Measurements from ENCODE around the gene XPO5.
"Not testable (repeated sequence)": the region's sequence is repeated elsewhere in the genome, so short reads cannot be mapped to it uniquely, and the experiment has no call there.

XPO5 gene

DNA sequence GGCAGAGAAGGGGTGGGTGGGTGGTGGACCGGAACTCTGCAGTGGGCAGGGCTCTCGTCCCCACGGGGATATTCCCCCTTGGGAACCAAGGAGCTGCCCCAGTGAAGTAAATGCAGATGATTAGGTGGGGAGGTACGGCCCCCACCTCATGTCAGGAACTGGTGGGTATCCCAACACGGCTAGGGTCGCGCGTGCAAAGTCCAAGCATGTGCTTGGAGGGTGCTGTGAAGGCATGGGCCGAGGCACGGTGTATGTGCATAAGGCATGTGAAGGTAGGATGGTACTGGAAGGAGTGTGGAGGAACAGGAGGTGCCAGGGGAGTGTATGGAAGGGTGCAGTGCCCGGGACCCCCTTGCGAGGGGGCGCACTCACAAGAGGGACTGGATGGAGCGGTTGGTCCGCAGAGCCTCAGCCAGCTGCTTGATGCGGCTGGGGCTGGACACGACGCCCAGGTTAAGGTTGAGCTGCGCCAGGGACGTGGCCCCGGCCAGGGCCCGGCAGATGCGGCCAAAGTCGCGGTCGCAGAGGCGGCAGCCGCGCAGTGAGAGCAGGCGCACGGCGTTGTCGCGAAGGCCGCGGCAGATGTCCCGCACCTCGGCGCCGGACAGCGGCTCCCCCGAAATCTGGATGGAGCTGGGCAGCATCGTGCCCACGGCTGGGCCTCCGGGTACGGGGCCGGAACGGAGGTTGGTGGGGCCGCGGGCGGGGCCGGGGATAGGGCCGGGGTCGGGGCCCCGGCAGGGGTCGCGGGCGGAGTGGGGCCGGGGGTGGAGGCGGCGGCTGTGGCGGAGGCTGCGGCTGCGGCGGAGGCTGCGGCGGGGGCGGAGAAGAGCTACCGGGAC is 66.5 kb downstream of the XPO5 start:
- no peak for ATAC-seq (replicated peaks; ENCODE audit: extremely low read depth, poor library complexity, severe bottlenecking)
- no peaks in the 10 kb centered on the region for H3K9me3 Mint-ChIP-seq
- peaks cover 18% of the 10 kb centered on the region for H3K36me3 Mint-ChIP-seq (ENCODE audit: insufficient read depth)

DNA sequence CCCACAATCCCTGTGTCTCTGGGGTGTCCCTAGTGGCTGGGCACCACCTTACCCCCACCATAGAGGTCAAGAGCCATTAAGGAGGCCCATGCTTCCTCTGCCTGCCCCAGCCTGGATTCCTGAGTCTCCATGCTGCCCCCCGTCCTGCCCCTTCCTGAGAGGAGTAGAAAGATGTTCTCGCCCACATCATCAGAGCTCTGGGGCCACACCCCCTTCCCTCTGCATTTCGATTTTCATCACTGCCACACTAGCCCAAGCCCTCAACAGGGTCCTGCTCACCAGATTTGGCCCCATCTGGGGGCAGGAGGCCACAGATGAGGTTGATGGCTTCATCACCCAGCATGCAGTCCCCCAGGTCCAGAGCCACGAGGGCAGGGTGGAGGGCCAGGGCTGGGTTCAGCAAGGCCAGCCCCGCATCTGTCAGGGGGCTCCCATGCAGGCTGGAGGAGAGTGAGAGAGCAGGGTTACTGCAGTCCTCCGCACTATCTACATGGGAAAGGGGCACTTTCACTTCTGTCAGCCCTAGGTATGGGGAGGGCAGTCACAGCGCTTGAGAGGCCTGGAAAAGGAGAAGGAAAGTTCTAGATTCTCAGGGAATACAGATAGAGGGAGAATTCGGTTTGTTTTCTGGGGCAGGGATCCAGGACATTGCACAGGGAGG is 67.2 kb downstream of the XPO5 start:
- peaks cover 22% of the 10 kb centered on the region for H3K27me3 Mint-ChIP-seq
- H3K4me3 Mint-ChIP-seq = peak overlapping the region; percentile 82
- ATAC-seq (replicated peaks; ENCODE audit: extremely low read depth, poor library complexity, severe bottlenecking) = no peak
- H3K27ac Mint-ChIP-seq (ENCODE audit: low read depth) = peak overlapping the region; percentile 38
- peaks cover 37% of the 10 kb centered on the region for H3K4me1 Mint-ChIP-seq
- peaks cover 24% of the 10 kb centered on the region for H3K36me3 Mint-ChIP-seq (ENCODE audit: insufficient read depth)
- H3K9me3 Mint-ChIP-seq = no peaks in the 10 kb centered on the region
- DNase-seq (ENCODE audit: low spot score in 2 of 2) = no peak

More for the DNA sequence above, 66.5 kb downstream of the XPO5 start:
- no peak for DNase-seq (ENCODE audit: low spot score in 2 of 2)
- H3K4me1 Mint-ChIP-seq = peaks cover 40% of the 10 kb centered on the region
- H3K27ac Mint-ChIP-seq (ENCODE audit: low read depth) = peak overlapping the region; percentile 38
- H3K27me3 Mint-ChIP-seq = peaks cover 22% of the 10 kb centered on the region
- peak overlapping the region; percentile 82 for H3K4me3 Mint-ChIP-seq

DNA sequence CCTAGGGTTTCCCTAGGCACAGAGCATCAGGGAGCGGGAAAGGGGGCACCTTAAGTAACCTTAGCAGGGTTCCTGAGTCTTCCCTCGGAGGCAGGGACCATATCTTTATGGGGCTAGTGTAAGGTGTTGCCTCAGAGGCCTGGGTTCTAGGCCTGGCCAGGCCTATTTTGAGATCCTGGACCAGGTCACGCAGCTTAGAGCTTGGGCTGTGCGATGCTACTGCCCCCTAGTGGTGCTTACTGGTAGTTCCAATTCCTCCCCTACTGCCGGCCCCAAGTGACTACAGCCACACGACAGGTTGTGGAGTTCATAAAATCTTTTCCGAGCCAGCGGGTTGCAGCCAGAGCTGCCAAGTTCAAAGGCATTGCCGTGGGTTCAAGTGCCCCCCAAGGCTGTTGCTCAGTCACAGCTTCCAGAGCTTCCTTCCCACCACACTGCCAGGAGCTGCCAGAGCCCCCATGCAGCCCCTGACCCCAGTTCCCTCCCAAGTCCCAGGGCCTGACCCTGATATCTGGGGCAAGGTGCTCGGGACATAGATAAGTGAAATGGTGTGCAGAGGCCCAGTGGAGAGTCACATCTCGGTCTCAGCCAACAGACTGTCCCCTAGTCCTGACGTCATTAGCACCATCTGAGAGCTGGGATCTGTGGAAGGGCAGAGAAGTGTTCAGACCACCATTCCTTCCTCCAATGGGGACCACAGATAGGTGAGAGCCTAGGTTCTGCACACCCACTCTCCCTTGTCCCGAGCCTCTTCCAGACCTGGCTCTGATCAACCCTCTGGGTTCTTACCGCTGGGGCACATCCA is 69.0 kb downstream of the XPO5 start:
- Mint-ChIP-seq H3K27me3 (peaks cover 22% of the 10 kb centered on the region), H3K4me1 (peaks cover 32% of the 10 kb centered on the region), H3K4me3 (no peak overlapping the region), H3K27ac (ENCODE audit: low read depth) (peak overlapping the region; percentile 71), H3K36me3 (ENCODE audit: insufficient read depth) (peaks cover 17% of the 10 kb centered on the region), H3K9me3 (no peaks in the 10 kb centered on the region)
- ATAC-seq (replicated peaks; ENCODE audit: extremely low read depth, poor library complexity, severe bottlenecking) (peak; percentile 79), DNase-seq (ENCODE audit: low spot score in 2 of 2) (peak; percentile 73 to 81)

DNA sequence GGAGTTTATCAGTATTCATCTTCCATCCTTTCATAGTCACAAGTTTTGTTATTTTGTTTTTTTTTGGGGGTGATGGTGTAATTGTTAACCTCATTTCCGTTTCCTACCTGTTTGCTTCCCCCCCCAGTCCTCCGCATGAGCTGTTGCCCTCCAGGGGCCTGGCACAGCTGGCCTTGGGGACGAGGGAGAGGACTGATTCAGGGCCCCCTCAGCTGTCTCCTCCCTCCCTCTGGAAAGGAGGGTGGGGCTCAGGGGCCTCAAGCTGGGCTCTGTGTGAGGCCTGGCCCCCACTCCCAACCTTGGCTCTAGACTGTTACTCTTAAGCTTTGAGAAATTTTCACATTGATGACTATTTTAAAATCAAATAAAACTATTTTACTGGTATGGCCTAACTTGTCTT is 69.7 kb downstream of the XPO5 start:
- Mint-ChIP-seq H3K4me3 (no peak overlapping the region), H3K4me1 (peaks cover 26% of the 10 kb centered on the region), H3K9me3 (no peaks in the 10 kb centered on the region), H3K27ac (ENCODE audit: low read depth) (peak overlapping the region; percentile 71), H3K36me3 (ENCODE audit: insufficient read depth) (peaks cover 16% of the 10 kb centered on the region), H3K27me3 (peaks cover 22% of the 10 kb centered on the region)
- no peak for DNase-seq (ENCODE audit: low spot score in 2 of 2)
- ATAC-seq (replicated peaks; ENCODE audit: extremely low read depth, poor library complexity, severe bottlenecking) = peak; percentile 4

DNA sequence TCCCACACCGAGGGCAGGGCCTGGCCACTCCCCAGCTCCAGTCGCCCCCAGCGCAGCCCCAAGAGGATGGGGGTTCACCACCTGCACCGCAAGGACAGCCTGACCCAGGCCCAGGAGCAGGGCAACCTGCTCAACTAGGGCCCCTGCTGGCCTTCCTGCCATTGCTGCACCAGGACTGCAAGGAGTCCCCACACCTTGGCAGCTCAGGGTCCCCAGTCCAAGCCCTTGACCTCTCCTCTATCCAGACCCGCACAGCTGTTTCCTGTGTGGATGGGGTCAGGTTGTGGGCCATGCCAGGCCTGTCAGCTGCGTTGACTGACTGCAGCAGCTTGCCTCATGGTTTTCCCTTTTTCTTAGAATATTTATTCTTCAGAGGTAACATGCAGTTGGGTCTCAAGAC is 70.1 kb downstream of the XPO5 start:
- H3K27ac Mint-ChIP-seq (ENCODE audit: low read depth) = peak overlapping the region; percentile 71

DNA sequence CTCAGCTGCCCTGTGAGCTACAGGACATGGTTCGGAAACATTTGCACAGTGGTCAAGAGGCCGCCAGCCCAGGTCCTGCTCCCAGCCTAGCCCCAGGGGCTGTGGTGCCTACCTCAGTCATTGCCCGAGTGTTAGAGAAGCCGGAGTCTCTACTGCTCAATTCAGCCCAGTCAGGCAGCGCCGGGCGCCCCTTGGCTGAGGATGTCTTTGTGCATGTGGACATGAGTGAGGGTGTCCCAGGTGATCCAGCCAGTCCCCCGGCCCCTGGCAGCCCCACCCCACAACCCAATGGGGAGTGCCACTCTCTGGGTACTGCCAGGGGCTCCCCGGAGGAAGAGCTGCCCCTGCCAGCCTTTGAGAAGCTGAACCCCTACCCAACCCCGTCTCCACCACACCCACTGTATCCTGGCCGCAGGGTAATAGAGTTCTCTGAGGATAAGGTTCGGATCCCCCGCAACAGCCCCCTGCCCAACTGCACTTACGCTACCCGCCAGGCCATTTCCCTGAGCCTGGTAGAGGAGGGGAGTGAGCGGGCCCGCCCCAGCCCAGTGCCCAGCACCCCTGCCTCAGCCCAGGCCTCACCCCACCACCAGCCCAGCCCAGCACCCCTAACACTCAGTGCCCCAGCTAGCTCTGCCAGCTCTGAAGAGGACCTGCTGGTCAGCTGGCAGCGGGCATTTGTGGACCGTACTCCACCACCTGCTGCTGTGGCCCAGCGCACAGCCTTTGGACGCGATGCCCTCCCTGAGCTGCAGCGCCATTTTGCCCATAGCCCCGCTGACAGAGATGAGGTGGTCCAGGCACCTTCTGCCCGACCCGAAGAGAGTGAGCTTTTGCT is 70.9 kb downstream of the XPO5 start:
- Mint-ChIP-seq H3K27ac (ENCODE audit: low read depth) (no peak overlapping the region), H3K4me3 (no peak overlapping the region), H3K9me3 (no peaks in the 10 kb centered on the region), H3K36me3 (ENCODE audit: insufficient read depth) (peaks cover 23% of the 10 kb centered on the region), H3K27me3 (peaks cover 22% of the 10 kb centered on the region), H3K4me1 (peaks cover 25% of the 10 kb centered on the region)
- DNase-seq (ENCODE audit: low spot score in 2 of 2) (no peak), ATAC-seq (replicated peaks; ENCODE audit: extremely low read depth, poor library complexity, severe bottlenecking) (no peak)

More for the DNA sequence above, 70.1 kb downstream of the XPO5 start:
- Mint-ChIP-seq H3K27me3 (peaks cover 22% of the 10 kb centered on the region), H3K4me1 (peaks cover 25% of the 10 kb centered on the region), H3K36me3 (ENCODE audit: insufficient read depth) (peaks cover 20% of the 10 kb centered on the region), H3K4me3 (no peak overlapping the region), H3K9me3 (no peaks in the 10 kb centered on the region)
- ATAC-seq (replicated peaks; ENCODE audit: extremely low read depth, poor library complexity, severe bottlenecking) = no peak
- no peak for DNase-seq (ENCODE audit: low spot score in 2 of 2)

DNA sequence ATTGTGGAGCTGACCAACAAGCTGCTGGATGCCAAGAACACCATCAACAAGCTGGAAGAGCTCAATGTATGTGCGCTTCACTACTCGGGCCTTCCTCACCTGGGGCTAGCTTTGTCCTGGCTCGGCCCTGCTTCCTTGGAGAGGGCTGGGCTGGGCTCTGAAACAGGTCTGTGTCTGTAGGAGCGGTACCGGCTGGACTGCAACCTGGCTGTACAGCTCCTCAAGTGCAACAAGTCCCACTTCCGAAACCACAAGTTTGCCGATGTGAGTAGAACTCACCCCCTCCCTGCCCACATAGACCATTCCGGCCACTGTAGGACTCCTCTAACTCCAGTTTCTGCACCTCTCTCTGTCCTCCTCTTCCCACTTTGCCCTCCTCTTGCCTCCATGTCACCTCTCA is 72.4 kb downstream of the XPO5 start:
- no peak overlapping the region for H3K4me3 Mint-ChIP-seq
- H3K4me1 Mint-ChIP-seq = peaks cover 15% of the 10 kb centered on the region
- H3K9me3 Mint-ChIP-seq = no peaks in the 10 kb centered on the region
- H3K27ac Mint-ChIP-seq (ENCODE audit: low read depth) = peak overlapping the region; percentile 35
- H3K27me3 Mint-ChIP-seq = peaks cover 10% of the 10 kb centered on the region
- DNase-seq (ENCODE audit: low spot score in 2 of 2) (no peak), ATAC-seq (replicated peaks; ENCODE audit: extremely low read depth, poor library complexity, severe bottlenecking) (no peak)
- peaks cover 26% of the 10 kb centered on the region for H3K36me3 Mint-ChIP-seq (ENCODE audit: insufficient read depth)

DNA sequence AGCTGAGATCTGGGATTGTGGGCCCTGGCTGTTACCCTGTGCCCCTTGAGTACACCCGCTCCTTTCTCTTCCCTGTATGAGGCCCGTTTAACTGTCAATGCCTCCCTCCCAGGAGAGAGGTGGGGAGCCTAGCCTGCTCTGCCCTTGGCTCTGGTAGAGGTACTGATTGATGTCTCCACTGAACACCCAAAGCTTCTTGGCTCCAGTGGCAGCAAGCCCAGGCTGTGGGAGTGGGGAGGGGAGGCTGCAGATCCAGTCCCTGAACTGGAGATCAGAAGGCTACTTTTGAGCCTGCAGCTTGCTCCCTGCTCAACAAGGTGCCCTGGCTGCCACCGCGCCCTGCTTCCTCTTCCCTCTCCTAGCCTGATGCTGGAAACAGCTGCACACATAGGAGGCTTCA is 73.2 kb downstream of the XPO5 start:
- Mint-ChIP-seq H3K27ac (ENCODE audit: low read depth) (peak overlapping the region; percentile 35), H3K27me3 (peaks cover 2% of the 10 kb centered on the region), H3K4me1 (peaks cover 11% of the 10 kb centered on the region), H3K9me3 (no peaks in the 10 kb centered on the region), H3K36me3 (ENCODE audit: insufficient read depth) (peaks cover 28% of the 10 kb centered on the region), H3K4me3 (no peak overlapping the region)
- DNase-seq (ENCODE audit: low spot score in 2 of 2) (no peak), ATAC-seq (replicated peaks; ENCODE audit: extremely low read depth, poor library complexity, severe bottlenecking) (no peak)

DNA sequence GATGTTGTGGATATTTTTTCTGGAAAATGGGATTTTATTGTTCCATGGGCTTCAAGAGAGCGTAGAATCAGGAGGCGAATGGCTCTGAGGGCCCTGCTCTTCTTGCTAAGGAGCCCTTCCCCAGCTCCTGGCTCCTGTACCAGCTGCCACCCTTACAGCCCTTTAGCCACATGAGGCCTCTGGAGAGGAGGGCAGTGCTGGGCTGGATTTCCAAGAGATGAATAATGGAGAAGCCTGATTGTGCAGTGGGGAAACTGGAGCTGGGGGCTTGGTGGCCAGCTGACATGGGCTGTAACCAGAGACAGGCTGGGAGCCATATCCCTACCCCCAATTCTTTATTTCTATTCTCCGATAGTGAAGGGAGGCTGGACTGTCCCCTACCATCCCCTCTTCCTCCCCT is 74.9 kb downstream of the XPO5 start:
- no peaks in the 10 kb centered on the region for H3K9me3 Mint-ChIP-seq
- H3K36me3 Mint-ChIP-seq (ENCODE audit: insufficient read depth) = peaks cover 30% of the 10 kb centered on the region

DNA sequence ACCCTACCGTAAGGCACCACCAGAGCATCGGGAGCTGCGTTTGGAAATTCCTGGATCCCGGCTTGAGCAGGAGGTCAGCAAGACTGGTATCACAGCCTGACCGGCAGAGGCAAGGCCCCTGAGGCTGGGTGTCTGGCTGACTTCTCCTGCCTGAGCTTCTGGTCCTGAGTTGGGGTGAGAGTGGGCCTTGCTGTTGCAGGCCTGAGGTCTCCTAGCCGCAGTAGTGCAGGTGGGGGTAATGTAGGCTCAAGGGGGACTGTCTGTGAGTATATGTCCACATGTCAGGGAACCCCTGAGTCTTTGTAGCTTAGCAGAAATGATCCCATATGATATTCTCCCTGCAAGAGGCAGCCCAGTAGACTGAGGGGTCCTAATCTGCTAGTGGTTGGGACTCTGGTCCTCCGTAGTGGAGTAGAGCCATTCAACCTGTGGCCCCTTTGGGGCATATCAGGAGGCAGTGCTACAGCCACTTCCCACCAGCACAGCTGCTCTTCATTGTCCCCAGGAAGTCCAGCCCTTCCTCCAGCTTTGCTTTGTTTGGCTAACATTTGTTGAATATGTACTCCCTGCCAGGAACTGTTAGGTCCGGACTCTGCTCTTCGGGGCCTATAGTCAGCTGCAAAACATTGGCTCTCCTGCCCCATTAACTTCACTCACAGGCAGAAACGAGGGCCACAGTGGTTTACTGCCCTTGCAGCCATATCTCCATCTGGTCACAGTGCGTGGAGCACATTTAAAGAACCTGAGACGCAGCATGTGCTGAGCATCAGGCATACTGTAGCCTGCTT is 76.6 kb downstream of the XPO5 start:
- Mint-ChIP-seq H3K27ac (ENCODE audit: low read depth) (no peak overlapping the region), H3K9me3 (no peaks in the 10 kb centered on the region), H3K4me3 (no peak overlapping the region), H3K27me3 (no peaks in the 10 kb centered on the region), H3K4me1 (peaks cover 14% of the 10 kb centered on the region), H3K36me3 (ENCODE audit: insufficient read depth) (peaks cover 28% of the 10 kb centered on the region)
- DNase-seq (ENCODE audit: low spot score in 2 of 2) = no peak
- ATAC-seq (replicated peaks; ENCODE audit: extremely low read depth, poor library complexity, severe bottlenecking) = no peak

More for the DNA sequence above, 74.9 kb downstream of the XPO5 start:
- H3K27ac Mint-ChIP-seq (ENCODE audit: low read depth) = peak overlapping the region; percentile 41
- H3K27me3 Mint-ChIP-seq = no peaks in the 10 kb centered on the region
- no peak overlapping the region for H3K4me3 Mint-ChIP-seq
- ATAC-seq (replicated peaks; ENCODE audit: extremely low read depth, poor library complexity, severe bottlenecking) (no peak), DNase-seq (ENCODE audit: low spot score in 2 of 2) (no peak)
- H3K4me1 Mint-ChIP-seq = peaks cover 3% of the 10 kb centered on the region

DNA sequence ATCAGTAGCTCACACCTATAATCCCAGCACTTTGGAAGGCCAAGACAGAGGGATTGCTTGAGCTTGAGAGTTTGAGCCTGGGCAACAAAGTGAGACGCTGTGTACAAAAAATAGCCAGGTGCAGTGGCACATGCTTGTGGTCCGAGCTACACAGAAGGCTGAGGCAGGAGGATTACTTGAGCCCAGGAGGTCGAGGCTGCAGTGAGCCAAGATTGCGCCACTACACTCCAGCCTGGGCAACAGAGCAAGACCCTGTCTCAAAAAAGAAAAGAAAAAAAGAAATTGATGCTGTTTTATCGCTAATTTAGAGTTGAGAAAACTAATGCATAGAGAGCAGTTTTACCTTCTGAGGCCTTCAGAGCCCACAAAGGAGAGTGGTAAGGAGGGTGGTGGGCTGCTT is 77.5 kb downstream of the XPO5 start:
- H3K27me3 Mint-ChIP-seq; DNase-seq (ENCODE audit: low spot score in 2 of 2); ATAC-seq (replicated peaks; ENCODE audit: extremely low read depth, poor library complexity, severe bottlenecking); H3K9me3 Mint-ChIP-seq; H3K4me3 Mint-ChIP-seq; H3K27ac Mint-ChIP-seq (ENCODE audit: low read depth): not testable (repeated sequence)
- peaks cover 21% of the 10 kb centered on the region for H3K4me1 Mint-ChIP-seq
- peaks cover 21% of the 10 kb centered on the region for H3K36me3 Mint-ChIP-seq (ENCODE audit: insufficient read depth)
